Keratinocyte (primary cell): ENCODE data around the gene ANKRD36.
"Not testable (repeated sequence)": the region's sequence is repeated elsewhere in the genome, so short reads cannot be mapped to it uniquely, and the experiment has no call there.

Experiments
- CTCF ChIP-seq, 3 experiments: IDR thresholded peaks in 1 of 3; conservative IDR thresholded peaks in 1 of 3; optimal IDR thresholded peaks in 1 of 3; 2 replicates in 2 of 3; 3 replicates in 1 of 3; pipeline versions ENCODE3 to v1.5.1; 2011; ENCODE audit warnings: low read length in 3 of 3, mild to moderate bottlenecking in 3 of 3, moderate library complexity in 2 of 3, control low read depth in 1 of 3, inconsistent platforms in 1 of 3; ENCODE audit not compliant: insufficient read depth in 2 of 3; ENCODE audit errors: extremely low read depth in 1 of 3
- EZH2 ChIP-seq: IDR thresholded peaks from one replicate; pipeline ENCODE4 v1.6.1; 2012; ENCODE audit warnings: inconsistent platforms, mild to moderate bottlenecking, low read length, moderate library complexity

- TF ChIP-seq CTCF (optimal IDR thresholded peaks at IDR 0.05 in 1 of 3, IDR thresholded peaks at IDR 0.05 in 1 of 3, conservative IDR thresholded peaks at IDR 0.05 in 1 of 3; ENCODE audit: extremely low read depth in 1 of 3, insufficient read depth in 2 of 3, low read length in 3 of 3); EZH2: not testable (repeated sequence)
These were observed 55.6 kb downstream of the ANKRD36 start for GRCh38 chr2:97168583-97168982.
